CD4-positive, alpha-beta T cell treated with Interleukin-15 for 1 hour (primary cell): ENCODE results near the gene MAP2K4.

Experiments
- DNase-seq: peaks from one replicate; pipeline ENCODE4 v3.0.0-alpha.2; 2020

MAP2K4 gene

GRCh38 chr17:12040478-12040877 lies 19.8 kb downstream of the MAP2K4 start:
- no peak for DNase-seq

- DNase-seq, result no peak
These were observed 20.6 kb downstream of the MAP2K4 start for GRCh38 chr17:12041312-12041711.

- no peak for DNase-seq
These were observed 23.0 kb downstream of the MAP2K4 start for GRCh38 chr17:12043702-12044101.

GRCh38 chr17:12046786-12047185 lies 26.1 kb downstream of the MAP2K4 start:
- DNase-seq, result no peak

- no peak for DNase-seq
These were observed 27.2 kb downstream of the MAP2K4 start for GRCh38 chr17:12047681-12048376.

GRCh38 chr17:12048843-12049473 lies 28.3 kb downstream of the MAP2K4 start:
- no peak for DNase-seq

- DNase-seq, result no peak
These were observed 30.1 kb downstream of the MAP2K4 start for GRCh38 chr17:12050646-12051225.

GRCh38 chr17:12053552-12053951 lies 32.9 kb downstream of the MAP2K4 start:
- no peak for DNase-seq

- DNase-seq, result no peak
These were observed 35.2 kb downstream of the MAP2K4 start for GRCh38 chr17:12055889-12056288.

- no peak for DNase-seq
These were observed 36.8 kb downstream of the MAP2K4 start for GRCh38 chr17:12057520-12057919.

GRCh38 chr17:12058535-12058934 lies 37.9 kb downstream of the MAP2K4 start:
- DNase-seq, result no peak

- DNase-seq, result no peak
These were observed 41.6 kb downstream of the MAP2K4 start for GRCh38 chr17:12062249-12062648.

GRCh38 chr17:12064395-12064794 lies 43.7 kb downstream of the MAP2K4 start:
- DNase-seq, result no peak

- DNase-seq, result no peak
These were observed 46.8 kb downstream of the MAP2K4 start for GRCh38 chr17:12067485-12067884.

- DNase-seq, result no peak
These were observed 48.3 kb downstream of the MAP2K4 start for GRCh38 chr17:12068946-12069345.

GRCh38 chr17:12070561-12070960 lies 49.9 kb downstream of the MAP2K4 start:
- DNase-seq, result no peak

- no peak for DNase-seq
These were observed 53.7 kb downstream of the MAP2K4 start for GRCh38 chr17:12074346-12074745.

- no peak for DNase-seq
These were observed 57.1 kb downstream of the MAP2K4 start for GRCh38 chr17:12077773-12078172.

GRCh38 chr17:12078791-12079190 lies 58.1 kb downstream of the MAP2K4 start:
- no peak for DNase-seq

- no peak for DNase-seq
These were observed 61.0 kb downstream of the MAP2K4 start for GRCh38 chr17:12081720-12082119.

GRCh38 chr17:12085076-12085949 lies 64.6 kb downstream of the MAP2K4 start:
- no peak for DNase-seq

- DNase-seq, result no peak
These were observed 67.4 kb downstream of the MAP2K4 start for GRCh38 chr17:12088035-12088434.

GRCh38 chr17:12089809-12090384 lies 69.2 kb downstream of the MAP2K4 start:
- no peak for DNase-seq
